Measurements from ENCODE around the gene DPF3. TPM values are rescaled to one million over a fixed set of nuclear protein-coding genes. Genes with fewer than 3 reads are reported as not detected.

Gene DPF3
- total and polyA plus RNA-seq, 2 of the 13 experiments (the other 11 are each of a cell fraction or from before 2014, with no cell fraction given): 0.09 to 0.60 TPM

DNA sequence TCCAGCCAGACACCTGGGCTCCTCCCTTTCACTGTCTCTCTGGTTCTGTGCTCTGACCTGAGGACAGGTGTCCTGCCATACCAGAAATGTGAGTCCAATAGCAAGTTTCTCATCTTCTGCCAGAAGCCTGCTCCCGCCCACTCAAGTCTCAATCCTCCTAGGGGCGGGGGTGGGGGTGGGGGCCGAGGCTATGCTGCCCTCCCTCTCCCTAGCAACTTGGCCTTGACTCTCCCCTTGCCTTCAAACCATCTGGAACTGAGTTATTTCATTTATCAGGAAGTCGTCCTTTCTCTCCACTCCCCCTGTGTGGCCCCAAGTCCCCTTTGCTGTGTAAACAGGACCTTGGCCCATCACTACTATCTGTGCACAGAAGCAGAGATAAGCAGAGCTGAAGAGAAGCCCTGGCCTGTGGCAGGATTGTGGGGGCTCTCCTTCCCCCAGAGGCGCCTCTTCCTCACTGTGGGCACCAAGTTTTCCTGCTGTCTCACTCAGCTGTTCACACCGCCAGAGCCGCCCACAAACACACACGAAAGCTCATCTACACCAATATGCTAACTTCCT is 117.1 kb downstream of the DPF3 start (continued):
- TF ChIP-seq, protein P1, sequence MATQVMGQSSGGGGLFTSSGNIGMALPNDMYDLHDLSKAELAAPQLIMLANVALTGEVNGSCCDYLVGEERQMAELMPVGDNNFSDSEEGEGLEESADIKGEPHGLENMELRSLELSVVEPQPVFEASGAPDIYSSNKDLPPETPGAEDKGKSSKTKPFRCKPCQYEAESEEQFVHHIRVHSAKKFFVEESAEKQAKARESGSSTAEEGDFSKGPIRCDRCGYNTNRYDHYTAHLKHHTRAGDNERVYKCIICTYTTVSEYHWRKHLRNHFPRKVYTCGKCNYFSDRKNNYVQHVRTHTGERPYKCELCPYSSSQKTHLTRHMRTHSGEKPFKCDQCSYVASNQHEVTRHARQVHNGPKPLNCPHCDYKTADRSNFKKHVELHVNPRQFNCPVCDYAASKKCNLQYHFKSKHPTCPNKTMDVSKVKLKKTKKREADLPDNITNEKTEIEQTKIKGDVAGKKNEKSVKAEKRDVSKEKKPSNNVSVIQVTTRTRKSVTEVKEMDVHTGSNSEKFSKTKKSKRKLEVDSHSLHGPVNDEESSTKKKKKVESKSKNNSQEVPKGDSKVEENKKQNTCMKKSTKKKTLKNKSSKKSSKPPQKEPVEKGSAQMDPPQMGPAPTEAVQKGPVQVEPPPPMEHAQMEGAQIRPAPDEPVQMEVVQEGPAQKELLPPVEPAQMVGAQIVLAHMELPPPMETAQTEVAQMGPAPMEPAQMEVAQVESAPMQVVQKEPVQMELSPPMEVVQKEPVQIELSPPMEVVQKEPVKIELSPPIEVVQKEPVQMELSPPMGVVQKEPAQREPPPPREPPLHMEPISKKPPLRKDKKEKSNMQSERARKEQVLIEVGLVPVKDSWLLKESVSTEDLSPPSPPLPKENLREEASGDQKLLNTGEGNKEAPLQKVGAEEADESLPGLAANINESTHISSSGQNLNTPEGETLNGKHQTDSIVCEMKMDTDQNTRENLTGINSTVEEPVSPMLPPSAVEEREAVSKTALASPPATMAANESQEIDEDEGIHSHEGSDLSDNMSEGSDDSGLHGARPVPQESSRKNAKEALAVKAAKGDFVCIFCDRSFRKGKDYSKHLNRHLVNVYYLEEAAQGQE (IDR thresholded peaks at IDR 0.05; ENCODE audit: borderline replicate concordance in 1 of 2, low read depth in 1 of 2, low read length in 2 of 2): peak in 1 of 2 experiments; percentile 69; a peak in 1 of 4 replicates
- TF ChIP-seq HNRNPL (IDR thresholded peaks at IDR 0.05; ENCODE audit: low read depth, low read length) (no peak), ZNF354B (CRISPR knock-in tag; IDR thresholded peaks at IDR 0.05) (no peak), SYNCRIP (IDR thresholded peaks at IDR 0.05; ENCODE audit: insufficient read depth, low read depth, low read length) (no peak), GABPA (IDR thresholded peaks at IDR 0.05; ENCODE audit: low read depth, low read length) (no peak), GABPA (CRISPR knock-in tag; IDR thresholded peaks at IDR 0.05; ENCODE audit: low read depth) (peak; percentile 55), PHB2 (IDR thresholded peaks at IDR 0.05; ENCODE audit: partially characterized antibody) (no peak), ZNF737 (CRISPR knock-in tag; IDR thresholded peaks at IDR 0.05; ENCODE audit: borderline replicate concordance) (no peak), KAT7 (CRISPR knock-in tag; IDR thresholded peaks at IDR 0.05; ENCODE audit: borderline replicate concordance) (no peak), SMARCC2 (IDR thresholded peaks at IDR 0.05) (no peak), PITX1 (CRISPR knock-in tag; IDR thresholded peaks at IDR 0.05) (peak; percentile 94), SAFB2 (CRISPR knock-in tag; IDR thresholded peaks at IDR 0.05; ENCODE audit: borderline replicate concordance, low read depth) (no peak), ZNF577 (CRISPR knock-in tag; IDR thresholded peaks at IDR 0.05; ENCODE audit: borderline replicate concordance, low read depth) (no peak), ZNF672 (CRISPR knock-in tag; IDR thresholded peaks at IDR 0.05) (no peak), EZH2 (conservative IDR thresholded peaks at IDR 0.05; ENCODE audit: low read depth, low read length) (no peak), GABPB1 (CRISPR knock-in tag; IDR thresholded peaks at IDR 0.05) (peak; percentile 48; the same call in 1 of the 2 replicates), NR3C1 (CRISPR knock-in tag; IDR thresholded peaks at IDR 0.05) (no peak), NFE2L2 (IDR thresholded peaks at IDR 0.05; ENCODE audit: low read length) (no peak; the same call in 1 of the 2 replicates)
- TF ChIP-seq, protein P2, sequence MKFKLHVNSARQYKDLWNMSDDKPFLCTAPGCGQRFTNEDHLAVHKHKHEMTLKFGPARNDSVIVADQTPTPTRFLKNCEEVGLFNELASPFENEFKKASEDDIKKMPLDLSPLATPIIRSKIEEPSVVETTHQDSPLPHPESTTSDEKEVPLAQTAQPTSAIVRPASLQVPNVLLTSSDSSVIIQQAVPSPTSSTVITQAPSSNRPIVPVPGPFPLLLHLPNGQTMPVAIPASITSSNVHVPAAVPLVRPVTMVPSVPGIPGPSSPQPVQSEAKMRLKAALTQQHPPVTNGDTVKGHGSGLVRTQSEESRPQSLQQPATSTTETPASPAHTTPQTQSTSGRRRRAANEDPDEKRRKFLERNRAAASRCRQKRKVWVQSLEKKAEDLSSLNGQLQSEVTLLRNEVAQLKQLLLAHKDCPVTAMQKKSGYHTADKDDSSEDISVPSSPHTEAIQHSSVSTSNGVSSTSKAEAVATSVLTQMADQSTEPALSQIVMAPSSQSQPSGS (CRISPR knock-in tag; IDR thresholded peaks at IDR 0.05): peak; percentile 65; the same call in 1 of the 2 replicates
- TF ChIP-seq, protein P3, sequence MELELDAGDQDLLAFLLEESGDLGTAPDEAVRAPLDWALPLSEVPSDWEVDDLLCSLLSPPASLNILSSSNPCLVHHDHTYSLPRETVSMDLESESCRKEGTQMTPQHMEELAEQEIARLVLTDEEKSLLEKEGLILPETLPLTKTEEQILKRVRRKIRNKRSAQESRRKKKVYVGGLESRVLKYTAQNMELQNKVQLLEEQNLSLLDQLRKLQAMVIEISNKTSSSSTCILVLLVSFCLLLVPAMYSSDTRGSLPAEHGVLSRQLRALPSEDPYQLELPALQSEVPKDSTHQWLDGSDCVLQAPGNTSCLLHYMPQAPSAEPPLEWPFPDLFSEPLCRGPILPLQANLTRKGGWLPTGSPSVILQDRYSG (CRISPR knock-in tag; IDR thresholded peaks at IDR 0.05): no peak
- TF ChIP-seq, protein P4, sequence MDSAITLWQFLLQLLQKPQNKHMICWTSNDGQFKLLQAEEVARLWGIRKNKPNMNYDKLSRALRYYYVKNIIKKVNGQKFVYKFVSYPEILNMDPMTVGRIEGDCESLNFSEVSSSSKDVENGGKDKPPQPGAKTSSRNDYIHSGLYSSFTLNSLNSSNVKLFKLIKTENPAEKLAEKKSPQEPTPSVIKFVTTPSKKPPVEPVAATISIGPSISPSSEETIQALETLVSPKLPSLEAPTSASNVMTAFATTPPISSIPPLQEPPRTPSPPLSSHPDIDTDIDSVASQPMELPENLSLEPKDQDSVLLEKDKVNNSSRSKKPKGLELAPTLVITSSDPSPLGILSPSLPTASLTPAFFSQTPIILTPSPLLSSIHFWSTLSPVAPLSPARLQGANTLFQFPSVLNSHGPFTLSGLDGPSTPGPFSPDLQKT (CRISPR knock-in tag; IDR thresholded peaks at IDR 0.05; ENCODE audit: borderline replicate concordance): no peak
- TF ChIP-seq, protein P5, sequence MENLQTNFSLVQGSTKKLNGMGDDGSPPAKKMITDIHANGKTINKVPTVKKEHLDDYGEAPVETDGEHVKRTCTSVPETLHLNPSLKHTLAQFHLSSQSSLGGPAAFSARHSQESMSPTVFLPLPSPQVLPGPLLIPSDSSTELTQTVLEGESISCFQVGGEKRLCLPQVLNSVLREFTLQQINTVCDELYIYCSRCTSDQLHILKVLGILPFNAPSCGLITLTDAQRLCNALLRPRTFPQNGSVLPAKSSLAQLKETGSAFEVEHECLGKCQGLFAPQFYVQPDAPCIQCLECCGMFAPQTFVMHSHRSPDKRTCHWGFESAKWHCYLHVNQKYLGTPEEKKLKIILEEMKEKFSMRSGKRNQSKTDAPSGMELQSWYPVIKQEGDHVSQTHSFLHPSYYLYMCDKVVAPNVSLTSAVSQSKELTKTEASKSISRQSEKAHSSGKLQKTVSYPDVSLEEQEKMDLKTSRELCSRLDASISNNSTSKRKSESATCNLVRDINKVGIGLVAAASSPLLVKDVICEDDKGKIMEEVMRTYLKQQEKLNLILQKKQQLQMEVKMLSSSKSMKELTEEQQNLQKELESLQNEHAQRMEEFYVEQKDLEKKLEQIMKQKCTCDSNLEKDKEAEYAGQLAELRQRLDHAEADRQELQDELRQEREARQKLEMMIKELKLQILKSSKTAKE (CRISPR knock-in tag; IDR thresholded peaks at IDR 0.05; ENCODE audit: borderline replicate concordance): peak; percentile 93
